ENCODE data around the gene TRUB1. TPM values are rescaled to one million over a fixed set of nuclear protein-coding genes. Genes with fewer than 3 reads are reported as not detected.

The TRUB1 gene
- total and polyA plus RNA-seq, 2 donors (not counting 1 experiment from before 2014, with no cell fraction given), result 19.6 to 38.5 TPM

GRCh38 chr10:114996542-114996941, 58.5 kb downstream of the TRUB1 start:
- Histone ChIP-seq H3K79me2 (ENCODE audit: control insufficient read depth, insufficient read depth, low read length) (no peaks in the 10 kb centered on the region), H3K36me3 (ENCODE audit: control insufficient read depth, insufficient read depth, low read length) (no peaks in the 10 kb centered on the region), H4K20me1 (ENCODE audit: control insufficient read depth, extremely low read depth, insufficient read depth, low read length) (no peaks in the 10 kb centered on the region), H3K4me3 (replicated peaks in 1 of 4; ENCODE audit: control extremely low read depth in 1 of 4, insufficient read depth in 1 of 4, low read depth in 3 of 4, low read length in 4 of 4) (no peak overlapping the region), H3K4me1 (ENCODE audit: control insufficient read depth, extremely low read depth, insufficient read depth, low read length) (peaks cover 4% of the 10 kb centered on the region), H3K4me2 (ENCODE audit: extremely low read depth, insufficient read depth, low read length) (peak overlapping the region; percentile 15), H3K27ac (ENCODE audit: insufficient read depth, low read length) (no peak overlapping the region), H3K9ac (ENCODE audit: insufficient read depth, low read length) (no peak overlapping the region), H3K9me3 (ENCODE audit: control insufficient read depth, insufficient read depth, low read depth, low read length) (no peaks in the 10 kb centered on the region), H2AFZ (ENCODE audit: low read length) (no peak overlapping the region), H3K27me3 (ENCODE audit: control insufficient read depth, insufficient read depth, low read length) (no peaks in the 10 kb centered on the region)
- TF ChIP-seq CTCF (conservative IDR thresholded peaks at IDR 0.05 in 1 of 2, IDR thresholded peaks at IDR 0.05 in 1 of 2; ENCODE audit: low read depth in 1 of 2, low read length in 2 of 2), result no peak
- no peak for TF ChIP-seq EZH2 (IDR thresholded peaks at IDR 0.05; ENCODE audit: low read length, missing control alignments)
- peak; percentile 54 to 76 for DNase-seq (ENCODE audit: low read depth in 2 of 2)

GRCh38 chr10:114998993-114999392, 61.0 kb downstream of the TRUB1 start:
- TF ChIP-seq EZH2 (IDR thresholded peaks at IDR 0.05; ENCODE audit: low read length, missing control alignments) (no peak), CTCF (conservative IDR thresholded peaks at IDR 0.05 in 1 of 2, IDR thresholded peaks at IDR 0.05 in 1 of 2; ENCODE audit: low read depth in 1 of 2, low read length in 2 of 2) (no peak)
- H3K36me3 ChIP-seq (ENCODE audit: control insufficient read depth, insufficient read depth, low read length), result no peaks in the 10 kb centered on the region
- H2AFZ ChIP-seq (ENCODE audit: low read length), result no peak overlapping the region
- no peaks in the 10 kb centered on the region for H3K9me3 ChIP-seq (ENCODE audit: control insufficient read depth, insufficient read depth, low read depth, low read length)
- peaks cover 4% of the 10 kb centered on the region for H3K4me1 ChIP-seq (ENCODE audit: control insufficient read depth, extremely low read depth, insufficient read depth, low read length)
- H3K9ac ChIP-seq (ENCODE audit: insufficient read depth, low read length), result no peak overlapping the region
- no peak overlapping the region for H3K4me2 ChIP-seq (ENCODE audit: extremely low read depth, insufficient read depth, low read length)
- no peaks in the 10 kb centered on the region for H3K79me2 ChIP-seq (ENCODE audit: control insufficient read depth, insufficient read depth, low read length)
- no peak overlapping the region for H3K27ac ChIP-seq (ENCODE audit: insufficient read depth, low read length)
- H3K4me3 ChIP-seq (replicated peaks in 1 of 4; ENCODE audit: control extremely low read depth in 1 of 4, insufficient read depth in 1 of 4, low read depth in 3 of 4, low read length in 4 of 4), result no peak overlapping the region
- no peaks in the 10 kb centered on the region for H3K27me3 ChIP-seq (ENCODE audit: control insufficient read depth, insufficient read depth, low read length)
- no peak for DNase-seq (ENCODE audit: low read depth in 2 of 2)
- no peaks in the 10 kb centered on the region for H4K20me1 ChIP-seq (ENCODE audit: control insufficient read depth, extremely low read depth, insufficient read depth, low read length)

GRCh38 chr10:115001506-115002381, 63.7 kb downstream of the TRUB1 start:
- Histone ChIP-seq H3K9me3 (ENCODE audit: control insufficient read depth, insufficient read depth, low read depth, low read length) (no peaks in the 10 kb centered on the region), H3K36me3 (ENCODE audit: control insufficient read depth, insufficient read depth, low read length) (no peaks in the 10 kb centered on the region), H2AFZ (ENCODE audit: low read length) (peak overlapping the region; percentile 61), H3K9ac (ENCODE audit: insufficient read depth, low read length) (no peak overlapping the region), H3K4me3 (replicated peaks in 1 of 4; ENCODE audit: control extremely low read depth in 1 of 4, insufficient read depth in 1 of 4, low read depth in 3 of 4, low read length in 4 of 4) (peak overlapping the region in 3 of 4 experiments; percentile 8 to 52 (median 50)), H3K27ac (ENCODE audit: insufficient read depth, low read length) (no peak overlapping the region), H3K4me1 (ENCODE audit: control insufficient read depth, extremely low read depth, insufficient read depth, low read length) (no peaks in the 10 kb centered on the region), H3K4me2 (ENCODE audit: extremely low read depth, insufficient read depth, low read length) (peak overlapping the region; percentile 61), H3K79me2 (ENCODE audit: control insufficient read depth, insufficient read depth, low read length) (no peaks in the 10 kb centered on the region), H4K20me1 (ENCODE audit: control insufficient read depth, extremely low read depth, insufficient read depth, low read length) (no peaks in the 10 kb centered on the region), H3K27me3 (ENCODE audit: control insufficient read depth, insufficient read depth, low read length) (no peaks in the 10 kb centered on the region)
- TF ChIP-seq EZH2 (IDR thresholded peaks at IDR 0.05; ENCODE audit: low read length, missing control alignments) (no peak), CTCF (conservative IDR thresholded peaks at IDR 0.05 in 1 of 2, IDR thresholded peaks at IDR 0.05 in 1 of 2; ENCODE audit: low read depth in 1 of 2, low read length in 2 of 2) (no peak)
- DNase-seq (ENCODE audit: low read depth in 2 of 2), result peak; percentile 15 to 39
